ENCODE data around the gene ITPKA. TPM values are rescaled to one million over a fixed set of nuclear protein-coding genes. Genes with fewer than 3 reads are reported as not detected.

Gene ITPKA
- total RNA-seq, 6 donors from 2014 or later: 0.30 to 5.2 (median 0.95) TPM; not detected in 2

GRCh38 chr15:41506796-41507341 is 13.2 kb downstream of the ITPKA start:
- no peaks in the 10 kb centered on the region for H3K36me3 ChIP-seq
- DNase-seq: no peak
- no peak for ATAC-seq (ENCODE audit: low FRiP score in 2 of 2)

DNA sequence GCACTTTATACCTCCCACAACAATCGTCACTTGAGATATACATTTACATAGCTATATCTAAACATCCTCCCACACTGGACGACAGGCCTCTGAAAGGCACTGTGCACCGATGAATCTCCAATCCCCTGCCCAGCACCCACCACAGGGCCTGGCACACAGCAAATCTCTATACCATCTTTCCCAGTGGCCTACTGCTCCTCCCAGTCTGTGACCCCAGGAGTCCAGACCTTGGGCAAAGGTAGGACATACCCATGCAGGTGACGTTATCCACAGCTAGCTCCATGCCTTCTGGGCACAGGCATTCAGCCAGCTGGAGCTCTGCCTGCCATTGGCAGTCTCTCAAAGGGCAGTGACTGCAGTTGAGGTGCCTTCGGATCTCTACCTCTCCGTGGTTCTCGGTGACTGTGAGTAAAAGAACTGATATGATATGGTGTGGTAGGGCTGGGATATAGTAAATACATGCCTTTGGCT is 14.2 kb downstream of the ITPKA start:
- peaks cover 0 to 21% (median 13%) of the 10 kb centered on the region in 4 donors for H3K27me3 ChIP-seq
- peak in 1 of 2 donors; percentile 4 for ATAC-seq (ENCODE audit: low FRiP score in 2 of 2)
- peaks cover 19 to 25% (median 21%) of the 10 kb centered on the region in 4 donors for H3K4me1 ChIP-seq

More at GRCh38 chr15:41506796-41507341, 13.2 kb downstream of the ITPKA start:
- Histone ChIP-seq H3K9me3 (no peaks in the 10 kb centered on the region), H3K4me1 (peaks cover 19 to 25% (median 21%) of the 10 kb centered on the region in 4 donors), H3K4me3 (no peak overlapping the region), H3K27ac (no peak overlapping the region), H3K27me3 (peaks cover 0 to 21% (median 12%) of the 10 kb centered on the region in 4 donors)
- TF ChIP-seq CTCF (IDR thresholded peaks at IDR 0.05) (no peak), POLR2AphosphoS5 (IDR thresholded peaks at IDR 0.05) (no peak), POLR2A (IDR thresholded peaks at IDR 0.05) (no peak), EP300 (IDR thresholded peaks at IDR 0.05) (no peak)
- WGBS, 2 donors: 80 to 84% methylated on average over 8 to 10 of the region's 10 CpGs

DNA sequence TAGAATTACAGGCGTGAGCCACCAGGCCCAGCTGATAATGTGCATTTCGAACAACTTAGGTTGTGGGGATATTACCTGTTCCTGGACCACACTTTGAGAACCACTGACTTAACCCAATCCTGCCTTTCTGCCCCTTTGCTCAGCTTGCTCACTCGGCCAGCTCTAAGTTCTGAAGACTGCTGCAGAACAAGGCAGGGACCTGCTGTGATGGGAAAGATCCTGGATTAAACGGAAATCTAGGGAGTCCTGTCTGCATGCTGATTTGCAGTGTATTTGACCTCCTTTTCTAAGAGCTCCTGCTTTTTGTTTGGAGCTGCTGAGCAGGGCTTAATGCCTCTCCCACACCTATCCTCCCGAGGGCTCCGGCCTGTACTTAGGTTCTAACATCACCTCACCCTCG is 17.1 kb downstream of the ITPKA start:
- H3K4me1 ChIP-seq: peaks cover 25 to 34% (median 28%) of the 10 kb centered on the region in 4 donors
- no peak overlapping the region for H3K27ac ChIP-seq
- peaks cover 0 to 29% (median 18%) of the 10 kb centered on the region in 4 donors for H3K27me3 ChIP-seq
- no peaks in the 10 kb centered on the region for H3K36me3 ChIP-seq
- TF ChIP-seq POLR2AphosphoS5 (IDR thresholded peaks at IDR 0.05) (no peak), EP300 (IDR thresholded peaks at IDR 0.05) (no peak), CTCF (IDR thresholded peaks at IDR 0.05) (no peak), POLR2A (IDR thresholded peaks at IDR 0.05) (no peak)
- DNase-seq: no peak
- no peak for ATAC-seq (ENCODE audit: low FRiP score in 2 of 2)
- no peak overlapping the region for H3K4me3 ChIP-seq
- H3K9me3 ChIP-seq: no peaks in the 10 kb centered on the region
- 84 to 94% methylated on average over 7 of the region's 7 CpGs for WGBS, 2 donors

More for the DNA sequence above, 14.2 kb downstream of the ITPKA start:
- H3K4me3 ChIP-seq: no peak overlapping the region
- WGBS, 2 donors: 55 to 84% methylated on average over 7 of the region's 7 CpGs
- no peak for DNase-seq
- no peak overlapping the region for H3K27ac ChIP-seq
- TF ChIP-seq POLR2A (IDR thresholded peaks at IDR 0.05): no peak
- no peak for TF ChIP-seq POLR2AphosphoS5 (IDR thresholded peaks at IDR 0.05)
- no peak for TF ChIP-seq CTCF (IDR thresholded peaks at IDR 0.05)
- no peak for TF ChIP-seq EP300 (IDR thresholded peaks at IDR 0.05)
- no peaks in the 10 kb centered on the region for H3K9me3 ChIP-seq
- H3K36me3 ChIP-seq: no peaks in the 10 kb centered on the region

DNA sequence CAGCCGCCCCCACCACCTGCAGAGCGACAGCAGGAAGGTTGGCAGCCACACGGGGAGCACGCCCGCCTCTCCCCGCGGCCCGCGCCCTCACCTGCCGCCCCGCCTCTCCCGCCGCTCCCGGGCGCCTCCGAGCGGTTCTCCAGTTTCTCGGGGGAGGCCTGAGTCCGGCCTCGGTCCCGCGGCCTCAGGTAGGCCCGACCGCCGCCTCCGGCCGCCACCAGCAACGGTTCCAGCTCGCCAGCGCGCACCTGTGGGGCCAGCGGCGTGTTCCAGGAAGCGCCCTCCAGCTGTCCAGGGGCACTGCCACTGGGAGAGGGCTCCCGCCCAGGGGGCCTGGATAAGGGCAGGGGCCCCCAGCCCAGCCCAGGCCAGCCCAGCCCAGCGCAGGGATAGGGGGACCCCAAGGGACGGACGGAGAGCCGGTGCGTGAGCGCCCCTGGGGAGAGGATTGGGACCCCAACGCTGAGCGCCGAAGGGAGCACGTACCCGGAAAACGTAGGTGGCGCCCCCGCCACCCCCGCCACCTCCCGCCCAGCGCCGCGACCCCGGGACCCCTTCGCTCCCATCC is 17.7 kb downstream of the ITPKA start:
- DNase-seq (peak in 1 of 2 donors; percentile 85), ATAC-seq (ENCODE audit: low FRiP score in 2 of 2) (no peak)
- TF ChIP-seq EP300 (IDR thresholded peaks at IDR 0.05): no peak
- TF ChIP-seq POLR2A (IDR thresholded peaks at IDR 0.05): no peak
- no peak for TF ChIP-seq CTCF (IDR thresholded peaks at IDR 0.05)
- no peak for TF ChIP-seq POLR2AphosphoS5 (IDR thresholded peaks at IDR 0.05)
- H3K4me3 ChIP-seq: peak overlapping the region in 3 of 4 donors; percentile 45 to 55 (median 47)
- H3K9me3 ChIP-seq: no peaks in the 10 kb centered on the region
- H3K27me3 ChIP-seq: peaks cover 0 to 29% (median 18%) of the 10 kb centered on the region in 4 donors
- no peaks in the 10 kb centered on the region for H3K36me3 ChIP-seq
- peaks cover 25 to 34% (median 28%) of the 10 kb centered on the region in 4 donors for H3K4me1 ChIP-seq
- peak overlapping the region in 1 of 4 donors; percentile 27 for H3K27ac ChIP-seq
- 20 to 50% methylated on average over 5 to 30 of the region's 56 CpGs for WGBS, 2 donors

Data from upper lobe of left lung (tissue), 6 donors.